HG03354 (cell line): ENCODE data around the gene GPT2.
"Not testable (repeated sequence)": the region's sequence is repeated elsewhere in the genome, so short reads cannot be mapped to it uniquely, and the experiment has no call there.

Source experiments
- ATAC-seq: cut with Tn5 transposase; IDR thresholded peaks from one replicate; pipeline ENCODE4 v1.9.1; 2021; ENCODE audit warnings: mild to moderate bottlenecking; ENCODE audit not compliant: unreplicated experiment, poor library complexity, severe bottlenecking

The GPT2 gene

GRCh38 chr16:46915483-46916025 is 31.4 kb downstream of the GPT2 start:
- no peak for ATAC-seq

- no peak for ATAC-seq
Measured at GRCh38 chr16:46916980-46917379, 32.8 kb downstream of the GPT2 start.

GRCh38 chr16:46918400-46918799 is 34.2 kb downstream of the GPT2 start:
- ATAC-seq, result no peak

GRCh38 chr16:46918905-46919792 is 35.0 kb downstream of the GPT2 start:
- peak; percentile 90 for ATAC-seq

- ATAC-seq, result no peak
Measured at GRCh38 chr16:46920402-46921068, 36.4 kb downstream of the GPT2 start.

GRCh38 chr16:46922239-46922638 is 38.1 kb downstream of the GPT2 start:
- ATAC-seq, result no peak

- no peak for ATAC-seq
Measured at GRCh38 chr16:46923513-46924295, 39.5 kb downstream of the GPT2 start.

GRCh38 chr16:46924402-46924801 is 40.2 kb downstream of the GPT2 start:
- no peak for ATAC-seq

GRCh38 chr16:46926470-46927225 is 42.5 kb downstream of the GPT2 start:
- ATAC-seq, result no peak

- no peak for ATAC-seq
Measured at GRCh38 chr16:46927273-46927672, 43.1 kb downstream of the GPT2 start.

GRCh38 chr16:46928811-46929210 is 44.6 kb downstream of the GPT2 start:
- no peak for ATAC-seq

GRCh38 chr16:46929378-46930332 is 45.5 kb downstream of the GPT2 start:
- peak; percentile 84 for ATAC-seq

- ATAC-seq, result no peak
Measured at GRCh38 chr16:46930861-46931260, 46.7 kb downstream of the GPT2 start.

- peak; percentile 64 for ATAC-seq
Measured at GRCh38 chr16:46932802-46933201, 48.6 kb downstream of the GPT2 start.

- no peak for ATAC-seq
Measured at GRCh38 chr16:46937536-46937935, 53.4 kb downstream of the GPT2 start.

- not testable (repeated sequence) for ATAC-seq
Measured at GRCh38 chr16:46944713-46945112, 60.6 kb downstream of the GPT2 start.

GRCh38 chr16:46947900-46948547 is 63.9 kb downstream of the GPT2 start:
- ATAC-seq, result peak; percentile 75
